A549 (cell line): ENCODE data around the gene GNB1L.

Source experiments
- CEBPB ChIP-seq, 2 experiments: fragments of >200 bp in 1 of 2; sonication (Bioruptor Twin) in 1 of 2; formaldehyde crosslinking in 1 of 2; IDR thresholded peaks; 2 replicates each; pipeline ENCODE4 v1.6.1; 2012 to 2016
- CTCF ChIP-seq: fragments of >200 bp; sonication (Bioruptor Twin); formaldehyde crosslinking; IDR thresholded peaks from 3 replicates; pipeline ENCODE4 v1.5.1; 2016
- FOSL2 ChIP-seq, 2 experiments: fragments of 450-650 bp in 1 of 2; fragments of >200 bp in 1 of 2; sonication (Bioruptor Twin) in 1 of 2; formaldehyde crosslinking; IDR thresholded peaks; 2 replicates each; pipeline versions ENCODE4 v1.5.0 to v1.6.1; 2016 to 2020; ENCODE audit warnings: mild to moderate bottlenecking in 1 of 2, moderate library complexity in 1 of 2
- MAX ChIP-seq: IDR thresholded peaks from 2 replicates; pipeline ENCODE4 v1.6.1; 2012

- TF ChIP-seq CEBPB (IDR thresholded peaks at IDR 0.05) (no peak), CTCF (no peak), FOSL2 (IDR thresholded peaks at IDR 0.05) (no peak), FOSL2 (CRISPR knock-in tag; IDR thresholded peaks at IDR 0.05) (no peak), MAX (no peak)
Measured at GRCh38 chr22:19764636-19765476, 89.8 kb downstream of the GNB1L start.
